Lower lobe of right lung (tissue), 2 donors: ENCODE data around the gene HSD11B2. TPM values are rescaled to one million over a fixed set of nuclear protein-coding genes. Genes with fewer than 3 reads are reported as not detected.

Source experiments
- ATAC-seq, 2 donors: fragments of 200-7000 bp; cut with Tn5 transposase; one replicate each; pipeline ENCODE4 v1.9.1; 2020 to 2022; ENCODE audit warnings: mild to moderate bottlenecking in 2 of 2, moderate library complexity in 2 of 2
- DNase-seq: peaks from one replicate; pipeline ENCODE4 v3.0.0-alpha.2; 2020
- H3K27ac ChIP-seq: fragments of 200-600 bp; one replicate; pipeline ENCODE4 v1.8.0; 2022
- H3K27me3 ChIP-seq: fragments of 200-600 bp; one replicate; pipeline ENCODE4 v1.8.0; 2022; ENCODE audit warnings: low read depth
- H3K36me3 ChIP-seq: fragments of 200-600 bp; one replicate; pipeline ENCODE4 v1.8.0; 2022; ENCODE audit warnings: mild to moderate bottlenecking
- H3K4me1 ChIP-seq: fragments of 200-600 bp; one replicate; pipeline ENCODE4 v1.8.0; 2022
- H3K4me3 ChIP-seq: fragments of 200-600 bp; one replicate; pipeline ENCODE4 v1.8.0; 2022; ENCODE audit warnings: mild to moderate bottlenecking
- H3K9me3 ChIP-seq: fragments of 200-600 bp; one replicate; pipeline ENCODE4 v1.8.0; 2022
- CTCF ChIP-seq: fragments of 200-600 bp; IDR thresholded peaks from one replicate; pipeline ENCODE4 v1.8.0; 2022; ENCODE audit warnings: antibody characterized with exemption, mild to moderate bottlenecking
- intact Hi-C: fragments of 100-400 bp; cut with DNase I; formaldehyde crosslinking; loops from one replicate; pipeline ENCODE4 v1.11.0; 2022
- total RNA-seq: library from RNA; stranded (reverse); fragmentation: NEBNext Ultra II Directional; extraction: Animal tissue kit (Norgen Biotek cat#: 25700); gene quantifications from one replicate; pipeline ENCODE4 v1.2.1, GENCODE V29; 2021
- donor health status: DM: no; HTN: yes; CAD: no; lungs with severe emphysema.

HSD11B2 gene
- total RNA-seq, 1 donor from 2014 or later = 2.9 TPM

- H3K27ac ChIP-seq = no peak overlapping the region
Observed at GRCh38 chr16:67429053-67429798, 1.7 kb upstream of the HSD11B2 start.

GRCh38 chr16:67429799-67430503, 970 bp upstream of the HSD11B2 start:
- TF ChIP-seq CTCF = no peak
- ATAC-seq (no peak), DNase-seq (no peak)
- H3K4me3 ChIP-seq = peak overlapping the region; percentile 56
- intact Hi-C loops = no loop called here
- H3K9me3 ChIP-seq = no peaks in the 10 kb centered on the region
- H3K36me3 ChIP-seq = no peaks in the 10 kb centered on the region
- peaks cover 25% of the 10 kb centered on the region for H3K4me1 ChIP-seq
- peaks cover 40% of the 10 kb centered on the region for H3K27me3 ChIP-seq
- H3K27ac ChIP-seq = no peak overlapping the region

More at GRCh38 chr16:67429053-67429798, 1.7 kb upstream of the HSD11B2 start:
- DNase-seq (no peak), ATAC-seq (no peak)
- peaks cover 46% of the 10 kb centered on the region for H3K27me3 ChIP-seq
- peaks cover 29% of the 10 kb centered on the region for H3K4me1 ChIP-seq
- no peaks in the 10 kb centered on the region for H3K9me3 ChIP-seq
- H3K4me3 ChIP-seq = no peak overlapping the region
- TF ChIP-seq CTCF = no peak
- intact Hi-C loops = no loop called here
- no peaks in the 10 kb centered on the region for H3K36me3 ChIP-seq

GRCh38 chr16:67430504-67430976, 381 bp upstream of the HSD11B2 start:
- no peaks in the 10 kb centered on the region for H3K36me3 ChIP-seq
- intact Hi-C loops = no loop called here
- H3K4me1 ChIP-seq = peaks cover 25% of the 10 kb centered on the region
- H3K4me3 ChIP-seq = peak overlapping the region; percentile 56
- H3K27me3 ChIP-seq = peaks cover 34% of the 10 kb centered on the region
- DNase-seq = peak; percentile 64
- ATAC-seq = peak; percentile 47 to 57
- H3K9me3 ChIP-seq = no peaks in the 10 kb centered on the region
- TF ChIP-seq CTCF = no peak
- peak overlapping the region; percentile 41 for H3K27ac ChIP-seq

- intact Hi-C loops = no loop called here
- ATAC-seq (no peak), DNase-seq (no peak)
- Histone ChIP-seq H3K4me1 (peaks cover 25% of the 10 kb centered on the region), H3K4me3 (peak overlapping the region; percentile 56), H3K36me3 (peaks cover 6% of the 10 kb centered on the region), H3K27me3 (peaks cover 28% of the 10 kb centered on the region), H3K9me3 (no peaks in the 10 kb centered on the region), H3K27ac (peak overlapping the region; percentile 41)
- TF ChIP-seq CTCF = no peak
Observed at GRCh38 chr16:67431775-67432505, 1.0 kb downstream of the HSD11B2 start.

- intact Hi-C loops = no loop called here
- H3K27ac ChIP-seq = no peak overlapping the region
- TF ChIP-seq CTCF = no peak
- no peak for DNase-seq
- H3K27me3 ChIP-seq = peaks cover 27% of the 10 kb centered on the region
- peaks cover 25% of the 10 kb centered on the region for H3K4me1 ChIP-seq
- ATAC-seq = no peak
- H3K4me3 ChIP-seq = no peak overlapping the region
- peaks cover 12% of the 10 kb centered on the region for H3K36me3 ChIP-seq
- no peaks in the 10 kb centered on the region for H3K9me3 ChIP-seq
Observed at GRCh38 chr16:67432506-67432890, 1.6 kb downstream of the HSD11B2 start.
